ENCODE results near the gene ZNF568.

Gene ZNF568

GRCh38 chr19:37009871-37010270, 93.7 kb downstream of the ZNF568 start:
- Histone ChIP-seq H3K36me3 (replicated peaks) (no peaks in the 10 kb centered on the region), H3K27me3 (replicated peaks) (no peaks in the 10 kb centered on the region), H3K4me3 (ENCODE audit: low read depth, low read length) (no peak overlapping the region), H3K27ac (no peak overlapping the region)
- TF ChIP-seq CTCF (IDR thresholded peaks at IDR 0.05; ENCODE audit: low read depth, low read length, missing control alignments), result no peak
- in situ Hi-C loops (cut with HindIII; ENCODE audit: low pct_ligation_motif_present, low sequenced_read_pairs), result no loop called here
- DNase-seq, result no peak

GRCh38 chr19:37012093-37012745, 96.1 kb downstream of the ZNF568 start:
- DNase-seq, result no peak
- Histone ChIP-seq H3K27me3 (replicated peaks) (no peaks in the 10 kb centered on the region), H3K27ac (no peak overlapping the region), H3K4me3 (ENCODE audit: low read depth, low read length) (no peak overlapping the region), H3K36me3 (replicated peaks) (no peaks in the 10 kb centered on the region)
- TF ChIP-seq CTCF (IDR thresholded peaks at IDR 0.05; ENCODE audit: low read depth, low read length, missing control alignments), result no peak
- in situ Hi-C loops (cut with HindIII; ENCODE audit: low pct_ligation_motif_present, low sequenced_read_pairs), result no loop called here

GRCh38 chr19:37014456-37014855, 98.3 kb downstream of the ZNF568 start:
- H3K27me3 ChIP-seq (replicated peaks), result no peaks in the 10 kb centered on the region
- H3K4me3 ChIP-seq (ENCODE audit: low read depth, low read length), result no peak overlapping the region
- DNase-seq, result no peak
- no peak for TF ChIP-seq CTCF (IDR thresholded peaks at IDR 0.05; ENCODE audit: low read depth, low read length, missing control alignments)
- no peak overlapping the region for H3K27ac ChIP-seq
- in situ Hi-C loops (cut with HindIII; ENCODE audit: low pct_ligation_motif_present, low sequenced_read_pairs), result no loop called here
- no peaks in the 10 kb centered on the region for H3K36me3 ChIP-seq (replicated peaks)

GRCh38 chr19:37045140-37045539, 129.0 kb downstream of the ZNF568 start:
- no peak for TF ChIP-seq CTCF (IDR thresholded peaks at IDR 0.05; ENCODE audit: low read depth, low read length, missing control alignments)
- Histone ChIP-seq H3K36me3 (replicated peaks) (no peaks in the 10 kb centered on the region), H3K27ac (no peak overlapping the region), H3K27me3 (replicated peaks) (no peaks in the 10 kb centered on the region), H3K4me3 (ENCODE audit: low read depth, low read length) (no peak overlapping the region)
- in situ Hi-C loops (cut with HindIII; ENCODE audit: low pct_ligation_motif_present, low sequenced_read_pairs), result no loop called here
- no peak for DNase-seq
